ENCODE measurements around the gene C1R. TPM values are rescaled to one million over a fixed set of nuclear protein-coding genes. Genes with fewer than 3 reads are reported as not detected.

The C1R gene
- total and polyA plus RNA-seq, 8 donors: 20.2 to 212 (median 60.5) TPM

GRCh38 chr12:7034464-7034863 lies 57.8 kb downstream of the C1R start:
- Histone ChIP-seq H3K4me3 (no peak overlapping the region), H3K4me1 (no peaks in the 10 kb centered on the region), H3K27me3 (no peaks in the 10 kb centered on the region), H3K36me3 (no peaks in the 10 kb centered on the region), H3K27ac (no peak overlapping the region), H3K9me3 (no peaks in the 10 kb centered on the region)
- DNase-seq (no peak), FAIRE-seq (no peak), ATAC-seq (no peak)
- intact Hi-C loops (cut with DNase I): no loop called here
- 67 to 68% methylated on average over 1 of the region's 1 CpG for WGBS, 2 donors
- TF ChIP-seq CTCF (IDR thresholded peaks at IDR 0.05): no peak

- Histone ChIP-seq H3K4me1 (no peaks in the 10 kb centered on the region), H3K27ac (no peak overlapping the region), H3K9me3 (no peaks in the 10 kb centered on the region), H3K4me3 (no peak overlapping the region), H3K36me3 (no peaks in the 10 kb centered on the region), H3K27me3 (no peaks in the 10 kb centered on the region)
- DNase-seq (no peak), FAIRE-seq (no peak), ATAC-seq (no peak)
- no peak for TF ChIP-seq CTCF (IDR thresholded peaks at IDR 0.05)
- intact Hi-C loops (cut with DNase I): no loop called here
- WGBS, 2 donors: 66 to 76% methylated on average over 2 of the region's 2 CpGs
Measured at GRCh38 chr12:7032990-7033389, 59.3 kb downstream of the C1R start.

- no peaks in the 10 kb centered on the region for H3K36me3 ChIP-seq
- H3K9me3 ChIP-seq: no peaks in the 10 kb centered on the region
- WGBS, 2 donors: 69 to 79% methylated on average over 6 of the region's 6 CpGs
- no peaks in the 10 kb centered on the region for H3K27me3 ChIP-seq
- intact Hi-C loops (cut with DNase I): no loop called here
- FAIRE-seq (no peak), ATAC-seq (no peak), DNase-seq (no peak)
- TF ChIP-seq CTCF (IDR thresholded peaks at IDR 0.05): no peak
- H3K4me3 ChIP-seq: no peak overlapping the region
- H3K27ac ChIP-seq: no peak overlapping the region
- no peaks in the 10 kb centered on the region for H3K4me1 ChIP-seq
Measured at GRCh38 chr12:7031306-7031705, 60.9 kb downstream of the C1R start.

Other genes with a start within 250 kb of the C1R start
- 1 to 10 TPM in 1 of 6 donors, under 1 TPM in 5; 0.08 to 1.1 (median 0.56) TPM for gene CDCA3, start 241.2 kb downstream of the C1R start, total RNA-seq
- gene CDCA3, start 241.2 kb downstream of the C1R start, polyA plus RNA-seq: 1 to 10 TPM in 1 of 2 donors, under 1 TPM in 1; 0.80 to 1.2 TPM
- 10 to 100 TPM; 17.8 to 38.4 (median 29.2) TPM for gene USP5, start 240.3 kb downstream of the C1R start, total RNA-seq
- gene USP5, start 240.3 kb downstream of the C1R start, polyA plus RNA-seq: 10 to 100 TPM; 18.3 to 25.2 TPM
- 100 to 1,000 TPM in 4 of 6 donors, 10 to 100 TPM in 2; 88.5 to 211 (median 128) TPM for gene TPI1, start 224.9 kb downstream of the C1R start, total RNA-seq
- 100 to 1,000 TPM in 1 of 2 donors, 10 to 100 TPM in 1; 93.1 to 247 TPM for gene TPI1, start 224.9 kb downstream of the C1R start, polyA plus RNA-seq
- gene SPSB2, start 219.1 kb downstream of the C1R start, total RNA-seq: 1 to 10 TPM; 3.1 to 5.2 (median 4.4) TPM
- 10 to 100 TPM; 10.6 to 12.5 TPM for gene SPSB2, start 219.1 kb downstream of the C1R start, polyA plus RNA-seq
- 1 to 10 TPM; 1.7 to 5.2 (median 3.4) TPM for gene LRRC23, start 187.6 kb downstream of the C1R start, total RNA-seq
- 10 to 100 TPM in 1 of 2 donors, 1 to 10 TPM in 1; 8.8 to 13.0 TPM for gene LRRC23, start 187.6 kb downstream of the C1R start, polyA plus RNA-seq
- gene ENO2, start 177.9 kb downstream of the C1R start, total RNA-seq: 1 to 10 TPM; 2.3 to 8.0 (median 4.5) TPM
- 10 to 100 TPM; 12.7 to 53.6 TPM for gene ENO2, start 177.9 kb downstream of the C1R start, polyA plus RNA-seq
- gene ATN1, start 164.5 kb downstream of the C1R start, total RNA-seq: 10 to 100 TPM; 30.9 to 54.5 (median 36.2) TPM
- 100 to 1,000 TPM; 110 to 113 TPM for gene ATN1, start 164.5 kb downstream of the C1R start, polyA plus RNA-seq
- gene RNU7-1, start 148.6 kb downstream of the C1R start, total RNA-seq: not detected
- not detected for gene RNU7-1, start 148.6 kb downstream of the C1R start, polyA plus RNA-seq
- gene C12orf57, start 148.4 kb downstream of the C1R start, total RNA-seq: 100 to 1,000 TPM in 2 of 6 donors, 10 to 100 TPM in 4; 86.8 to 154 (median 97.6) TPM
- 100 to 1,000 TPM; 176 to 314 TPM for gene C12orf57, start 148.4 kb downstream of the C1R start, polyA plus RNA-seq
- gene PTPN6, start 141.1 kb downstream of the C1R start, total RNA-seq: 10 to 100 TPM; 13.3 to 37.9 (median 17.8) TPM
- 10 to 100 TPM; 48.7 to 53.1 TPM for gene PTPN6, start 141.1 kb downstream of the C1R start, polyA plus RNA-seq
- 100 to 1,000 TPM in 3 of 6 donors, 10 to 100 TPM in 3; 79.7 to 139 (median 101) TPM for gene PHB2, start 121.8 kb downstream of the C1R start, total RNA-seq
- 10 to 100 TPM; 74.7 to 91.9 TPM for gene PHB2, start 121.8 kb downstream of the C1R start, polyA plus RNA-seq
- 10 to 100 TPM in 5 of 6 donors, 1 to 10 TPM in 1; 8.9 to 20.2 (median 17.0) TPM for gene EMG1, start 121.5 kb downstream of the C1R start, total RNA-seq
- 10 to 100 TPM in 1 of 2 donors, 1 to 10 TPM in 1; 9.4 to 12.9 TPM for gene EMG1, start 121.5 kb downstream of the C1R start, polyA plus RNA-seq
- 10 to 100 TPM; 22.4 to 36.5 (median 32.4) TPM for gene LPCAT3, start 74.0 kb downstream of the C1R start, total RNA-seq
- gene LPCAT3, start 74.0 kb downstream of the C1R start, polyA plus RNA-seq: 10 to 100 TPM; 23.0 to 32.6 TPM
- 100 to 1,000 TPM in 1 of 6 donors, 10 to 100 TPM in 5; 20.4 to 162 (median 58.8) TPM for gene C1S, start 31.7 kb downstream of the C1R start, total RNA-seq
- 10 to 100 TPM; 36.5 to 47.2 TPM for gene C1S, start 31.7 kb downstream of the C1R start, polyA plus RNA-seq
- 10 to 100 TPM; 36.8 to 57.7 (median 44.7) TPM for gene C1RL, start 16.8 kb upstream of the C1R start, total RNA-seq
- 10 to 100 TPM; 36.5 to 60.5 TPM for gene C1RL, start 16.8 kb upstream of the C1R start, polyA plus RNA-seq
- 1 to 10 TPM in 5 of 6 donors, under 1 TPM in 1; 0.73 to 3.2 (median 2.2) TPM for gene RBP5, start 36.4 kb upstream of the C1R start, total RNA-seq
- 1 to 10 TPM; 3.9 to 7.8 TPM for gene RBP5, start 36.4 kb upstream of the C1R start, polyA plus RNA-seq
- gene CLSTN3, start 37.9 kb upstream of the C1R start, total RNA-seq: 10 to 100 TPM in 5 of 6 donors, 1 to 10 TPM in 1; 7.8 to 26.2 (median 13.1) TPM
- gene CLSTN3, start 37.9 kb upstream of the C1R start, polyA plus RNA-seq: 10 to 100 TPM; 21.6 to 25.8 TPM
- 10 to 100 TPM; 25.7 to 37.7 (median 34.1) TPM for gene PEX5, start 97.2 kb upstream of the C1R start, total RNA-seq
- 10 to 100 TPM; 14.9 to 21.6 TPM for gene PEX5, start 97.2 kb upstream of the C1R start, polyA plus RNA-seq
- not detected for gene ACSM4, start 211.6 kb upstream of the C1R start, total RNA-seq
- gene ACSM4, start 211.6 kb upstream of the C1R start, polyA plus RNA-seq: not detected

Measured in pancreas (tissue), 10 donors.